T47D (cell line): ENCODE data around the gene HK1.
"Not testable (repeated sequence)": the region's sequence is repeated elsewhere in the genome, so short reads cannot be mapped to it uniquely, and the experiment has no call there.

Experiments
- DNase-seq, 2 experiments: peaks; one replicate each; pipeline versions ENCODE4 v3.0.0 to v3.0.0-alpha.2; 2011 to 2012; ENCODE audit warnings: low read depth in 1 of 2, low spot score in 1 of 2
- JUND ChIP-seq: IDR thresholded peaks from 2 replicates; pipeline ENCODE4 v1.6.1; 2012; ENCODE audit warnings: low read depth
- in situ Hi-C: cut with HindIII; loops from 2 replicates; pipeline ENCODE4 v1.10.0; 2016; ENCODE audit warnings: low sequenced_read_pairs, low pct_unique_long_range_greater_than_20kb

HK1 gene

GRCh38 chr10:69268761-69269416, 9.4 kb upstream of the HK1 start:
- in situ Hi-C loops: no loop called here
- no peak for DNase-seq
- TF ChIP-seq JUND: no peak

DNA sequence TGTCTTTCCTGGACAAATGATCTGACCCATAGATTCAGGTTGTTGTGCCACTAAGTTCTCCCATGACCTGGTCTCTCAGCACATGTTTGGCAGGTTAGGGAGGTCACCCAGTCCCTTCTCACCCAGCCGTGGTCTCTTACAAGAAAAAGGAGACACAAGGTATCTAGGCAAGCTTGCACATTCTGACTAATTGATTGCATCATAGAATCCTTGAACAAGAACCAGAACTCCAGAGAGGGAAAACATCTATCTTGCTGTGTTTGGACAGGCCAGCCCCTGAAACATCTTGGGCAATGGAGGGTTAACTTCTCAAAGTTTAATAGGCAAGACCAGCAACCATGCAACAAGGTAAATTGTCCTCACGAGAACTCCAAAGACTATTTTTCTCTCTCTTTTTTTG, 8.5 kb upstream of the HK1 start:
- TF ChIP-seq JUND: no peak
- DNase-seq: no peak
- in situ Hi-C loops: no loop called here

- in situ Hi-C loops: no loop called here
- TF ChIP-seq JUND: no peak
- no peak for DNase-seq
Measured at GRCh38 chr10:69270990-69271389, 7.3 kb upstream of the HK1 start.

- no peak for TF ChIP-seq JUND
- in situ Hi-C loops: no loop called here
- DNase-seq: no peak
Measured at GRCh38 chr10:69272624-69273023, 5.7 kb upstream of the HK1 start.

DNA sequence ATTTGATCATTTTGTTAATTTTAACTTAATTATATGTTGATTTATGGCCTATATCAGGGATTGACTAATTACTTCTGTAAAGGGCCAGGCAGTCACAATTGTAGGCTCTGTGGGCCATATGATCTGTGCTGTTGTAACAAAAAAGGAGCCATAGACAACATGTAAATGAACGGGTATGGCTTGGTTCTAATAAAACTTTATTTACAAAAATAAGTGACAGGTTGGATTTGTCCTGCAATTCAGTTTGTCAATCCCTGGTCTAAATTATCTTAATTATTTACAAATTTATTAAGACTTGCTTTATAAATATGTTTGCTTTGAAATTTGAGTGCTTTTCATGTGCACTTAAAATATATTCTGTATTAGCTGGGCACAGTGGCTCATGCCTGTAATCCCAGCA, 2.9 kb upstream of the HK1 start:
- in situ Hi-C loops: no loop called here
- TF ChIP-seq JUND: no peak
- no peak for DNase-seq

GRCh38 chr10:69276503-69276902, 1.8 kb upstream of the HK1 start:
- DNase-seq: no peak
- TF ChIP-seq JUND: no peak
- in situ Hi-C loops: no loop called here

DNA sequence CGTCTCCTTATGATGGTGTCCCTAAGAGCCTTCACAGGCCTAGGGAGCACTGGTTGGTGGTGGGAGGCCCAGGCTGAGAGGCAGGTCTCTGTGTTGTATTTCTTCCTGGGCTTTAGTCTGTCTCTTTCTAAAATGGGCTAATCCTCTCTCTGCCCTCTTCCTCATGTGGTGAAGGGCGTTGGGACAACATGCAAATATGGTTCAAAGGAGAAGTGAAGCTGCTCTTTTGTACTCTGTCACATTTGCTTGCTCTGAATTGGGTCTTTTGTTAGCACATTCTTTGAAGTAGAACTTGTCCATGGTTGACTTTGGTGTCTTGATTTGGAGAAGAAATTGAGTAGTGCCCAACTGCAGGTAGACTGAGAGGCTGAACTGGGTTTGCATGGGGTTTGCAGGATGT, 814 bp downstream of the HK1 start:
- in situ Hi-C loops: no loop called here
- DNase-seq: no peak
- TF ChIP-seq JUND: no peak

DNA sequence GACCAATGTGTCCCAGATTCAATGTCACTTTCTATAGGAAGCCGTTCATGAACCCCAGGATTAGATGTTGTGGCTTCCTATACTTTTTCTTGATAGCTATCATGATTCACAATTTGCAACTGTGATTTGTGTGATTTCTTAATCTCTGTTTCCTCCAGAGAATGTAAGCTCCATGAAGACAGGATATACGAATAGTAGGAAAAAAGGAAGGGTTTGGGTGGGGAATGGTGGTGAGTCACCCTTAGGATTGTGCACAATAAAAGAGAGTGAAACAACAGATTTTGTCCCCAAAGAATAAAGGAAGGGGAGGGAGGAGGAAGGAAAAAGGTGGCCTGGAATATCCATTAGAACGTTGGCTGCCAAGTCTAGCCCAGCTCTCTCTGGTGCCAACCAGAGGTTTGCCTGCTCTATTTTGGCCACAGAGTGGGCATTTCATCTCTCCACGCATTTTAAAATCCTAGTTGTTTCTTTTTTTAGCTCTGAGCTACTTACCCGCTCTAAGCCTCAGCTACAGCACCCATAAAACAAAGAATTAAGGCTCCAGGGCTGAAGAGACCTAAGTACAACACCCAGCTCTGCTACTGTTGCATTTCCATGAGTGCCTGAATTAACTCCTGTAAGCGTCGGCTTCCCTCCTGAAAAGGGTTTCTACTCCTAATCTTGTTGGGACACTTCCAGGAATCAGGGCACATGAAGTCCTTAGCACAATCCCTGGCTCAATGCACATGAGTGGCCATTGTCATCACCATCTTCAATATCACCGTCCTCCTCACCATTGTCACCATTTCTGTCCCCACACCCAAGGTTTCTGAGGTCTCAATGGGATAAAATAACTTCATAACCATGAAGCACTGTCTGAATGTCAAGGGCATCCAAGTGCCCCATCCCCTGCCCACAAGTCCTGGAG, 3.5 kb downstream of the HK1 start:
- no peak for TF ChIP-seq JUND
- in situ Hi-C loops: no loop called here
- DNase-seq: no peak

- in situ Hi-C loops: not testable (repeated sequence)
Measured at GRCh38 chr10:69284402-69284801, 6.1 kb downstream of the HK1 start.

GRCh38 chr10:69285699-69286098, 7.4 kb downstream of the HK1 start:
- in situ Hi-C loops: no loop called here
- DNase-seq: no peak
- TF ChIP-seq JUND: no peak

More at GRCh38 chr10:69284402-69284801, 6.1 kb downstream of the HK1 start:
- not testable (repeated sequence) for DNase-seq

DNA sequence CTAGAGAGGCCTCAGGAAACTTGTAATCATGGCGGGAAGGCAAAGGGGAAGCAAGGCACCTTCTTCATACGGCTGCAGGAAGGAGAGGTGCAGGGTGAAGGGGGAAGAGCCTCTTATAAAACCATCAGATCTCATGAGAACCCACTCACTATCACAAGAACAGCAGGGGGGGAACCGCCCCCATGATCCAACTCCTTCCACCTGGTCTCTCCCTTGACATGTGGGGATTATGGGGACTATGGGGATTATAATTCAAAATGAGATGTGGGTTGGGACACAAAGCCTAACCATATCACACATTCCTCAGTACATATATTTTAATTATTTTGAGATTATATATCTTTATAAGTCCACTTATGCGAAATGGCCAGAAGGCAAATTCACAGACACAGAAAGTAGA, 8.9 kb downstream of the HK1 start:
- in situ Hi-C loops: no loop called here
- TF ChIP-seq JUND: no peak
- no peak for DNase-seq

DNA sequence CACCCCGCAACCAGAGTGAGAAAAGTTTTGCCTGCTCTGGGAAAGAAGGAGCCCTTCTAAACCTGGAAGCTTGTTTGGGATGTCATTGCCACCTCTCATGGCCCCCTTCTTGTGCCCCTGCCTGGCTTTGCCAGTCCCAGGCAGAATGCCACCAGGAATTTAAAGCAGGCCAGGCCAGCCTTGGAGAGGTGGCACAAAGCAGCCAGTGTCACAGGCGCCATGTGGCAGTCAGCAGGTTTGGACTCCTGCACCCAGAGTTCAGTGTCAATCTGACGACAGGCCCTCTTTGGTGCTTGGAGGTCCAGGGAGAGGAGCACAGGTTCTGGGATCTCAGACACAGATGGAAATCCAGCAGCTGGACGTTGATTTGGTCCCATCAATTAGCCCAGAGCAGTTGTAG, 12.7 kb downstream of the HK1 start:
- no peak for TF ChIP-seq JUND
- no peak for DNase-seq
- in situ Hi-C loops: no loop called here

- in situ Hi-C loops: no loop called here
- no peak for DNase-seq
- no peak for TF ChIP-seq JUND
Measured at GRCh38 chr10:69292459-69292858, 14.2 kb downstream of the HK1 start.
